NCI-H2171 (cell line): ENCODE measurements around the gene CFP.
"Not testable (repeated sequence)": the region's sequence is repeated elsewhere in the genome, so short reads cannot be mapped to it uniquely, and the experiment has no call there.

Experiments
- DNase-seq: peaks from one replicate; lab custom pipeline; 2025; lab: John Stamatoyannopoulos, UW

Gene CFP

GRCh38 chrX:47629419-47630200 is at the start of gene CFP:
Gene CFP, minus strand, starts transcription at chrX:47629930. Its CDS starts 86 bp downstream, at chrX:47629844.
- DNase-seq = no peak

GRCh38 chrX:47675959-47676859 is 46.5 kb upstream of the CFP start:
- DNase-seq = not testable (repeated sequence)

DNA sequence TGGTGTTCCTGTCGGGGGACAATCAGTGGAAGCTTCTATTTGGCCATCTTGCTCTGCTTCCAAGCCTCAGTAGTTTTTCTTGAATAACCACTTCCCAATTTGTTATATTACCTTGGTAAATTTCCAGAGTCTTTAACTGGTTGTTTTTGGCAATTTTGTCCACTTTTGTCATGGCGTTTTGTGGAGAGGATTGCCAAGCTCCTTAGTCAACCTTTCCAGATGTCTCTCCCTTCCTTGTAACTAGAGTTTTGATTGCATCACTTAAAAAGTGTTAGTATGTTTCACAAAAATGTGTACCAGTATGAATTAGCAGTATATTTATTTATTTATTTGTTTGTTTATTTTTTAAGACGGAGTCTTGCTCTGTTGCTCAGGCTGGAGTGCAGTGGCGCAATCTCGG is 45.0 kb upstream of the CFP start:
- DNase-seq = no peak

DNA sequence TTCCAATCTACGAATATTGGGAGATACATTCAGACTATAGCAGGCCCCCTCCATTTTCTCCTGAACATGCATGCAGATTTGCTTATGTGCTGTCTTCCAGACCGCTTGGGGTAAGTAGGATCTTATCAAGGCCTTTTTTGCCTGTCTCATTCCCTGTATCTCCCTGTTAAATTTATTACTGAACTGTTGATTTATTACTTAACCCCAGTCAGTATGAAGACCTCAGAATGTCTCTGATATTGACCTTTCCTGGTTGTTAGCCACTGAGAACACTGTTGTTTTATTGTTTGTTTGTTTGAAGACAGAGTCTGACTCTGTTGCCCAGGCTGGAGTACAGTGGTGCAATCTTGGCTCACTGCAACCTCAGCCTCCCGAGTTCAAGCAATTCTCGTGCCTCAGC is 36.1 kb upstream of the CFP start:
- not testable (repeated sequence) for DNase-seq

- DNase-seq = no peak
Observed at GRCh38 chrX:47664737-47665136, 35.0 kb upstream of the CFP start.

GRCh38 chrX:47662144-47662657 is 32.5 kb upstream of the CFP start:
- no peak for DNase-seq

GRCh38 chrX:47661539-47661938 is 31.8 kb upstream of the CFP start:
- no peak for DNase-seq

GRCh38 chrX:47659421-47659726 is 29.6 kb upstream of the CFP start:
- DNase-seq = no peak

DNA sequence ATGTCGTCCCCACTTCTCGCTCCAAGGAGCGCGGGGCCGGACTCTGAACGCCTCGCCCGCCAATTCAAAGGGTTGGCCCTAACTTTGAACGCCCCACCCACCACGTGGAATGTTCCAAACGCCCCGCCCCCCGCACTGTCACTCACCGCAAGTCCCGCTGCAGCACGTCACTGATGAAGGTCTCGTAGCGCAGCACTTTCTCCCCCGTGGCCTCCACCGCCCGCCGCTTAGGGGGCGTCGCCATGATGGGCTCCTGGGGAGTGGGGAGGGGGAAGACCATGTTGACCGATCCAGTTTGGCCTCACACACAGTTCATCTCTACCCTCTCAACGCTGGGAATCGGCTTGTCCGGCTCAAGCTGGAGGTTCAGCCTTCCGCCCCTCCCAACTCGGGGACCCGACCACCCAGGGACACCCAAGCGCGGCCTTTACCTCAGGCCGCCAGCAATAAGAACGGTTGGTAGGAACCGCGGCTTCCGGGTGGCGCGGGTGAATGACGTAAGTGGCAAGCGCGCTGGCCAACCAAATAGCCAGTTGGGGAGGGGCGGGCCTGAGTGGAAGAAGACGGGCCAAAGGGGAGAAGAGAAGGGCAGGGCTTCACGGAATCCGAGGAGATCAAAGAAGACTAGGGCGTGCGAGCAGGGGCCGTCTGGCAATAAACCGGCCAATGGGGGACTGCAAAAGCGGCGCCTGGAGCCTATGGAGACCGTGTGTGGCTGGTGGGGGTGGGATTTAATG is 29.1 kb upstream of the CFP start, which contains the start of gene UXT:
Gene UXT, minus strand, starts transcription at position 497 of the 737 bp plus-strand sequence. Its CDS starts 253 bp downstream, at position 244.
- DNase-seq = peak; percentile 86

GRCh38 chrX:47658301-47658683 is 28.6 kb upstream of the CFP start:
- DNase-seq = no peak

GRCh38 chrX:47651043-47651905 is 21.5 kb upstream of the CFP start:
- no peak for DNase-seq

DNA sequence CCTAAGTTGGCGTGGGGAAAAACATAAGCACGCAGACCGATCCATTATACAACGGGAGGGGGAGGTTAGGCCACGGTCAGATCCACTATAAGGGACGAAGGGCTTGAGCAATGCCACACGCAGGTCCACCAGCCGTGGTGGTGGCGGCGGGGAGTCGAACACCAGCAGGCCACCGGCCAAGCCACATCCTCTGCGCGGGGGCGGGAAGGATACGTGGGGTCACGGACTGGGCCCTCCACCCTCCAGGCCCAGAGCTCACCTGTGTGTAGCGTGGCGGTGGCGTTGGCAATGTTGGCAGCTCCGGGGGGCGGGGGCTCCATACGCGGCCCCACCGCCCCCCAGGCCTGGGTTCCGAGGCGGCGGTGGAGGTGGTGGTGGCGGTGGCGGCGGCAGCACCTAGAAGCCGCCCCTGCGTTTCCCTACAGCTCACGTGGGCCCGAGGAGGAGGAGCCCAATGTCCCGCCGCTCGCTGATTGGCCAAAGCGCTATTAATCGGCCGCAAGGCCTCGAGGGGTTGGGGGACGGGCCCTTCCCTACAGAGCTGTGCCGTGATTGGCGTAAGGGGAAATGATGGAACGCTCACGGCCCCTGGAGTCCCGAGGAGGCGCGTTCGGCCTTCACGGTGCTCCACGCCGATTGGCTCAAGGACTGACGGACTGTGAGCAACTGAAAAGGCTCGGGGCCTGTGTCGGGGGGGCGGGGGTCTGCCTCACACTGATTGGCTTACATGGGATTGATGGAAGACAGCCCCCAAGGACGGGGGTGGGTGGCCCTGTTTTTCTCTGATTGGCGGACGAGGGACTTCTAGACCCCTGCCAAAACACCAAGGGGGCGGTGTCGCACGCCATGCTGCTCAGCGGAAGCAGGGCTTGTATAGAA is 20.7 kb upstream of the CFP start, which contains the start of gene ELK1:
Gene ELK1, minus strand, starts transcription at position 400 of the 879 bp plus-strand sequence. CDS start 9,122 bp downstream, outside the sequence.
- DNase-seq = peak; percentile 90

GRCh38 chrX:47649781-47650163 is 20.0 kb upstream of the CFP start:
- no peak for DNase-seq

GRCh38 chrX:47649271-47649670 is 19.5 kb upstream of the CFP start:
- no peak for DNase-seq

GRCh38 chrX:47648376-47648775 is 18.6 kb upstream of the CFP start:
- no peak for DNase-seq

GRCh38 chrX:47646636-47647035 is 16.9 kb upstream of the CFP start:
- DNase-seq = no peak

DNA sequence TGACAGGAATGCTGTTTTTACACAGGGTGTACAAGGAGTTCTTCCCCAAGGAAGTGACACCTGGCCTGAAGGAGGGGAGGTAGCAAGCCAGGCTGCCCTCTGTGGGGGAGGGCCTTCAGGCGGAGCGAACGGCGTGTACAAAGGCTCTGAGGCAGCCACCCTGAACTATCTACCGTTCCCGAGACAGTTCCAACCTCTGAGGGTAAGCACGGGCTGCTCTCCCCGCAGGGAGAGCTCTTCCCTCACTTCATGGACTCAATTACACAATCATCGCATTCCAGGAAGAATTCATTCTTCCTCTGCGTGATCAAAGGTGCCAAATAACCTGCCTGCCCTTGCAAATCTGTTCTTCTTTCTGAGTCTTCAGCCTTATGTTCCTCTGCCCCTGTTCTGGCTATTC is 15.8 kb upstream of the CFP start:
- no peak for DNase-seq

- no peak for DNase-seq
Observed at GRCh38 chrX:47644557-47645091, 14.9 kb upstream of the CFP start.

- no peak for DNase-seq
Observed at GRCh38 chrX:47643926-47644325, 14.2 kb upstream of the CFP start.

- no peak for DNase-seq
Observed at GRCh38 chrX:47638816-47639215, 9.1 kb upstream of the CFP start.
